Esophagus muscularis mucosa (tissue), 4 donors: Measurements from ENCODE around the gene ASNSD1. TPM values are rescaled to one million over a fixed set of nuclear protein-coding genes. Genes with fewer than 3 reads are reported as not detected.

Source experiments
- DNase-seq: peaks from one replicate; pipeline ENCODE4 v3.0.0-alpha.2; 2017; ENCODE audit errors: extremely low spot score
- H3K27ac ChIP-seq, 4 donors: fragments of 200-600 bp; sonication (generic); replicated peaks in 1 of 4; 1 replicate in 3 of 4; 2 replicates in 1 of 4; pipeline ENCODE4 v1.5.1; 2016 to 2019; ENCODE audit warnings: mild to moderate bottlenecking in 1 of 4
- H3K27me3 ChIP-seq, 4 donors: fragments of 200-600 bp; sonication (generic); one replicate each; pipeline versions ENCODE4 v1.5.1 to v1.6.0; 2016 to 2019
- H3K36me3 ChIP-seq, 4 donors: fragments of 200-600 bp; sonication (generic); one replicate each; pipeline ENCODE4 v1.5.1; 2016 to 2019
- H3K4me1 ChIP-seq, 4 donors: fragments of 200-600 bp; sonication (generic); one replicate each; pipeline ENCODE4 v1.5.1; 2016 to 2019
- H3K4me3 ChIP-seq, 4 donors: fragments of 200-600 bp; sonication (generic); 1 replicate in 2 of 4; 2 replicates in 2 of 4; pipeline ENCODE4 v1.5.1; 2016 to 2019; ENCODE audit warnings: mild to moderate bottlenecking in 4 of 4, moderate library complexity in 1 of 4
- H3K9me3 ChIP-seq, 4 donors: fragments of 200-600 bp; sonication (generic); 1 replicate in 3 of 4; 2 replicates in 1 of 4; pipeline ENCODE4 v1.5.1; 2016 to 2019
- CTCF ChIP-seq, 3 experiments: fragments of 200-600 bp in 2 of 3; fragments of 450-650 bp in 1 of 3; sonication (generic) in 2 of 3; IDR thresholded peaks; one replicate each; pipeline ENCODE4 v1.5.1; 2017 to 2019; ENCODE audit warnings: antibody characterized with exemption in 3 of 3, mild to moderate bottlenecking in 2 of 3, moderate library complexity in 1 of 3
- EP300 ChIP-seq: sonication (generic); formaldehyde crosslinking; IDR thresholded peaks from one replicate; pipeline ENCODE4 v1.6.1; 2017; ENCODE audit warnings: antibody characterized with exemption
- POLR2A ChIP-seq: fragments of 450-650 bp; IDR thresholded peaks from one replicate; pipeline ENCODE4 v1.6.1; 2017; ENCODE audit warnings: antibody characterized with exemption, moderate library complexity, mild to moderate bottlenecking, low read depth
- POLR2AphosphoS5 ChIP-seq, 2 donors: sonication (generic); formaldehyde crosslinking; IDR thresholded peaks; one replicate each; pipeline ENCODE4 v1.6.1; 2017; ENCODE audit warnings: antibody characterized with exemption in 2 of 2
- WGBS: methylation state at CpG from one replicate; pipeline ENCODE4 v1.1.5; 2018; 5-methylcytosine and 5-hydroxymethylcytosine counted together
- intact Hi-C: fragments of 100-400 bp; cut with DNase I; formaldehyde crosslinking; loops from one replicate; pipeline ENCODE4 v1.15.1; 2023
- total RNA-seq, 4 donors: library from RNA; depleted of rRNA; stranded (reverse); fragments of >200 nt; gene quantifications; one replicate each; pipeline versions ENCODE4 v1.1.0 to v1.2.1, GENCODE V29; 2016

The ASNSD1 gene
- total RNA-seq, 4 donors from 2014 or later: 39.6 to 51.9 (median 47.2) TPM

- peaks cover 0 to 38% (median 27%) of the 10 kb centered on the region in 4 donors for H3K4me1 ChIP-seq
- 92% methylated on average over 1 of the region's 1 CpG for WGBS
Observed at GRCh38 chr2:189681203-189681602, 19.9 kb downstream of the ASNSD1 start.

GRCh38 chr2:189681903-189682302 lies 20.6 kb downstream of the ASNSD1 start:
- peaks cover 0 to 7% (median 0%) of the 10 kb centered on the region in 4 donors for H3K9me3 ChIP-seq
- TF ChIP-seq POLR2AphosphoS5 (IDR thresholded peaks at IDR 0.05) (no peak), EP300 (no peak), CTCF (IDR thresholded peaks at IDR 0.05) (no peak), POLR2A (no peak)
- no peak overlapping the region for H3K27ac ChIP-seq
- H3K4me1 ChIP-seq: peaks cover 0 to 31% (median 22%) of the 10 kb centered on the region in 4 donors
- intact Hi-C loops: no loop called here
- no peak overlapping the region for H3K4me3 ChIP-seq
- H3K36me3 ChIP-seq: peaks cover 0 to 4% (median 0%) of the 10 kb centered on the region in 4 donors
- DNase-seq: no peak
- H3K27me3 ChIP-seq: no peaks in the 10 kb centered on the region

More at GRCh38 chr2:189681203-189681602, 19.9 kb downstream of the ASNSD1 start:
- peaks cover 0 to 4% (median 0%) of the 10 kb centered on the region in 4 donors for H3K36me3 ChIP-seq
- intact Hi-C loops: no loop called here
- TF ChIP-seq CTCF (IDR thresholded peaks at IDR 0.05): no peak
- no peak for TF ChIP-seq POLR2AphosphoS5 (IDR thresholded peaks at IDR 0.05)
- no peak for TF ChIP-seq EP300
- no peak for TF ChIP-seq POLR2A
- no peak overlapping the region for H3K4me3 ChIP-seq
- H3K27ac ChIP-seq: no peak overlapping the region
- no peak for DNase-seq
- no peaks in the 10 kb centered on the region for H3K27me3 ChIP-seq
- H3K9me3 ChIP-seq: peaks cover 0 to 7% (median 0%) of the 10 kb centered on the region in 4 donors

- Histone ChIP-seq H3K4me1 (peaks cover 0 to 30% (median 21%) of the 10 kb centered on the region in 4 donors), H3K27ac (no peak overlapping the region), H3K4me3 (no peak overlapping the region), H3K27me3 (no peaks in the 10 kb centered on the region), H3K9me3 (peaks cover 0 to 5% (median 0%) of the 10 kb centered on the region in 4 donors), H3K36me3 (no peaks in the 10 kb centered on the region)
- no peak for DNase-seq
- intact Hi-C loops: no loop called here
- 57% methylated on average over 1 of the region's 1 CpG for WGBS
- no peak for TF ChIP-seq EP300
- no peak for TF ChIP-seq POLR2AphosphoS5 (IDR thresholded peaks at IDR 0.05)
- TF ChIP-seq CTCF (IDR thresholded peaks at IDR 0.05): no peak
- TF ChIP-seq POLR2A: no peak
Observed at GRCh38 chr2:189683348-189683747, 22.1 kb downstream of the ASNSD1 start.

GRCh38 chr2:189684811-189685210 lies 23.6 kb downstream of the ASNSD1 start:
- Histone ChIP-seq H3K27ac (no peak overlapping the region), H3K4me3 (no peak overlapping the region), H3K4me1 (peaks cover 0 to 28% (median 18%) of the 10 kb centered on the region in 4 donors), H3K27me3 (no peaks in the 10 kb centered on the region), H3K36me3 (no peaks in the 10 kb centered on the region), H3K9me3 (no peaks in the 10 kb centered on the region)
- no peak for DNase-seq
- TF ChIP-seq POLR2AphosphoS5 (IDR thresholded peaks at IDR 0.05): no peak
- TF ChIP-seq POLR2A: no peak
- no peak for TF ChIP-seq EP300
- TF ChIP-seq CTCF (IDR thresholded peaks at IDR 0.05): no peak
- 65% methylated on average over 1 of the region's 1 CpG for WGBS
- intact Hi-C loops: no loop called here
